ENCODE data around the gene RGL3. TPM values are rescaled to one million over a fixed set of nuclear protein-coding genes. Genes with fewer than 3 reads are reported as not detected.

The RGL3 gene
- total and polyA plus RNA-seq, 4 donors: 2.4 to 19.8 (median 7.8) TPM

- Histone ChIP-seq H3K27me3 (ENCODE audit: control insufficient read depth in 4 of 4, insufficient read depth in 4 of 4, low read length in 3 of 4) (no peaks in the 10 kb centered on the region), H3K36me3 (ENCODE audit: control insufficient read depth in 4 of 4, insufficient read depth in 3 of 4, low read depth in 1 of 4, low read length in 3 of 4) (peaks cover 3 to 22% (median 8%) of the 10 kb centered on the region in 4 donors), H3K4me1 (ENCODE audit: control insufficient read depth in 4 of 4, insufficient read depth in 4 of 4, low read length in 3 of 4) (peaks cover 3 to 16% (median 9%) of the 10 kb centered on the region in 4 donors), H3K27ac (ENCODE audit: low read depth in 1 of 2, low read length in 2 of 2) (no peak overlapping the region), H3K9ac (ENCODE audit: low read depth in 1 of 2, low read length in 2 of 2) (no peak overlapping the region), H3K4me3 (ENCODE audit: low read depth in 1 of 3, low read length in 3 of 3) (no peak overlapping the region), H3K9me3 (ENCODE audit: control insufficient read depth in 4 of 4, low read length in 3 of 4) (no peaks in the 10 kb centered on the region)
- TF ChIP-seq SP1 (IDR thresholded peaks at IDR 0.05) (no peak), ZBTB33 (IDR thresholded peaks at IDR 0.05) (no peak), RAD21 (IDR thresholded peaks at IDR 0.05) (no peak), FOXA1 (IDR thresholded peaks at IDR 0.05) (no peak), MAX (IDR thresholded peaks at IDR 0.05) (no peak), REST (IDR thresholded peaks at IDR 0.05) (no peak), HNF4A (conservative IDR thresholded peaks at IDR 0.05) (no peak), FOXA2 (IDR thresholded peaks at IDR 0.05) (no peak), EGR1 (IDR thresholded peaks at IDR 0.05; ENCODE audit: low read depth in 2 of 2) (no peak), JUND (IDR thresholded peaks at IDR 0.05) (no peak), ATF3 (IDR thresholded peaks at IDR 0.05) (no peak), CTCF (IDR thresholded peaks at IDR 0.05; ENCODE audit: low read depth, low read length, missing input control) (no peak), RXRA (IDR thresholded peaks at IDR 0.05) (no peak), YY1 (IDR thresholded peaks at IDR 0.05) (no peak), GABPA (IDR thresholded peaks at IDR 0.05 in 1 of 2, conservative IDR thresholded peaks at IDR 0.05 in 1 of 2) (no peak), TAF1 (conservative IDR thresholded peaks at IDR 0.05) (no peak), NR2F2 (IDR thresholded peaks at IDR 0.05) (no peak), HNF4G (IDR thresholded peaks at IDR 0.05) (no peak)
- 95% methylated on average over 28 of the region's 28 CpGs for WGBS
- no peak for DNase-seq (ENCODE audit: low spot score)
Measured at GRCh38 chr19:11364296-11364904, 54.7 kb downstream of the RGL3 start.

Data from liver (tissue), 9 donors.